Measurements from ENCODE around the gene ZNF175. TPM values are rescaled to one million over a fixed set of nuclear protein-coding genes. Genes with fewer than 3 reads are reported as not detected.

The ZNF175 gene
- total and polyA plus RNA-seq, 2 experiments from 2014 or later, result 1.1 to 4.1 TPM

DNA sequence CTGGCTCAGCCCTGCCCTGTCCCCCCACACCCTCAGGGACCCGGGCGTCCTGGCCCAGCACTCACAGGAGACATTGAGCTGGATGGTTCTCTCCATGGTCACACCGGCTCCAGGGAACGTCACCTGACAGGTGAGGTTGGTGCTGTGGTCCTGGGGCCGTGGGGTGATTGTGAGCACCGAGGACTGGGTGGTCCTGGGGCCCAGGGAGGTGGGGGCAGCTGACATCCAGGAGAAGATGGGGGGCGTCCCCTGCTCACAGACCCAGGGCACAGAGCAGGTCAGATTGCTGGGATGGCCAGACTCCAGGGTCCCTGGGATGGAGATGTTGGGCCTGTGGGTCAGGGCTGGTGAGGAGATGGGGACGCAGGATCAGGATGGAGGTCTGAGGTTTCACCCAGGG lies 40.5 kb upstream of the ZNF175 start:
- no peaks in the 10 kb centered on the region for H3K36me3 ChIP-seq (replicated peaks; ENCODE audit: insufficient read depth, low read depth)
- no peaks in the 10 kb centered on the region for H3K79me2 ChIP-seq
- H3K4me2 ChIP-seq, result no peak overlapping the region
- whole genome bisulfite sequencing (ENCODE audit: low lambda C conversion rate, missing lambda C conversion rate), result 77% methylated on average over 8 of the region's 8 CpGs
- no peaks in the 10 kb centered on the region for H3K9me3 ChIP-seq (ENCODE audit: low read depth)
- DNase-seq (ENCODE audit: low spot score), result no peak
- H3K9me2 ChIP-seq (replicated peaks; ENCODE audit: insufficient read depth), result no peaks in the 10 kb centered on the region
- H3K27ac ChIP-seq, result no peak overlapping the region
- no peaks in the 10 kb centered on the region for H4K20me1 ChIP-seq (ENCODE audit: insufficient read depth, poor library complexity, severe bottlenecking)
- TF ChIP-seq EZH2phosphoT487 (IDR thresholded peaks at IDR 0.05; ENCODE audit: low read depth, severe bottlenecking, unreplicated experiment), result no peak
- TF ChIP-seq EZH2 (IDR thresholded peaks at IDR 0.05; ENCODE audit: borderline replicate concordance), result no peak
- TF ChIP-seq, protein P1, sequence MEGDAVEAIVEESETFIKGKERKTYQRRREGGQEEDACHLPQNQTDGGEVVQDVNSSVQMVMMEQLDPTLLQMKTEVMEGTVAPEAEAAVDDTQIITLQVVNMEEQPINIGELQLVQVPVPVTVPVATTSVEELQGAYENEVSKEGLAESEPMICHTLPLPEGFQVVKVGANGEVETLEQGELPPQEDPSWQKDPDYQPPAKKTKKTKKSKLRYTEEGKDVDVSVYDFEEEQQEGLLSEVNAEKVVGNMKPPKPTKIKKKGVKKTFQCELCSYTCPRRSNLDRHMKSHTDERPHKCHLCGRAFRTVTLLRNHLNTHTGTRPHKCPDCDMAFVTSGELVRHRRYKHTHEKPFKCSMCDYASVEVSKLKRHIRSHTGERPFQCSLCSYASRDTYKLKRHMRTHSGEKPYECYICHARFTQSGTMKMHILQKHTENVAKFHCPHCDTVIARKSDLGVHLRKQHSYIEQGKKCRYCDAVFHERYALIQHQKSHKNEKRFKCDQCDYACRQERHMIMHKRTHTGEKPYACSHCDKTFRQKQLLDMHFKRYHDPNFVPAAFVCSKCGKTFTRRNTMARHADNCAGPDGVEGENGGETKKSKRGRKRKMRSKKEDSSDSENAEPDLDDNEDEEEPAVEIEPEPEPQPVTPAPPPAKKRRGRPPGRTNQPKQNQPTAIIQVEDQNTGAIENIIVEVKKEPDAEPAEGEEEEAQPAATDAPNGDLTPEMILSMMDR (IDR thresholded peaks at IDR 0.05; ENCODE audit: poor library complexity), result no peak
- H3K4me3 ChIP-seq, result no peak overlapping the region
- no peaks in the 10 kb centered on the region for H3K27me3 ChIP-seq
- H3K4me1 ChIP-seq (ENCODE audit: insufficient read depth), result no peaks in the 10 kb centered on the region
- H2AFZ ChIP-seq, result no peak overlapping the region

DNA sequence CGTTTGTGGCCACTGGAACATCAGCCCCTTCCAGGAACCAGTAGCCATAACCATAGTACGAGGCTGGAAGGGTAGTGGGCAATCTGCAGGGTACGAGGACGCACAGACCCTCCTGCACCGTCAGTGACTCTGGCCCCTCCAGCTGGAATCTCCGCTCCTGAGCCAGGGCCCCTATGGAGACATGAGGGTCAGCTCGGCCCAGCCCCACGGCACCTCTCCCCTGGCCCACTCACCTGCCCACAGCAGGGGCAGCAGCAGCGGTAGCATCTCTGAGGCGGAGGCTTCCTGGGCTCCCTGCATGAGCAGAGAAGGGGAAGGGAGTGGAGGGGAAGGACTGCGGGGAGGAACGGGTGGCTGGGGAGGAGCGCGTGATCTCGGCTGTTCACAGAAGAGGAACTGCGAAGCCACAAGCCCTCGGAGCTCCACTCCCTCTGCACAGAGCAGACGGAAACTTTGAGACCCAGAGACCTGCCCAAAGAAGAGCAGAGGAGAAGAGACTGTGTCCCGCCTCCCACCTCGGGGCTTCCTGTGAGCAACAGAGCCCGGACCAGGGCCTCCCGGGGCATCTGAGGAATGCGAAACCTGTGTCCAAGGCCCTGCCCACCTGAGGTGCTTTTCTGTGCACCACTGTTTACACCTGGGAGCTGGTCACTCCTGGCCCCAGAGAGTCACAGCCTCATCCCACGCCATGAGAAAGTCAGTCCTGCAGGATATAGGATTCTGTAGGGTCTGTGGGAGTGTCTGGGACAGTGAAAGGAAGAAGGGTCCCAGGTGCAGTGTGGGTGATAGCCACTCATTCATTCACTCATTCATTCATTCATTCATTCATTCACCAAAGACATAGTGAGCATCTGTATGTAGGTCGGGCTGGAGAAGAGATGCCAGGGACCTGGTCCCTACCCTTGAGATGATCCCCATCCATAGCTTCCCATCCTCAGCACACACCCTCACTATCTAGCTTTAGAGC lies 39.5 kb upstream of the ZNF175 start, which contains the start of gene SIGLEC6:
SIGLEC6 (minus strand) TSS at position 322 of the 967 bp plus-strand sequence; CDS start at position 300, 22 bp downstream.
- no peaks in the 10 kb centered on the region for H3K36me3 ChIP-seq (replicated peaks; ENCODE audit: insufficient read depth, low read depth)
- no peaks in the 10 kb centered on the region for H3K9me3 ChIP-seq (ENCODE audit: low read depth)
- no peak within 1 kb of the TSS for H3K4me2 ChIP-seq
- no peak for TF ChIP-seq EZH2phosphoT487 (IDR thresholded peaks at IDR 0.05; ENCODE audit: low read depth, severe bottlenecking, unreplicated experiment)
- no peak for TF ChIP-seq EZH2 (IDR thresholded peaks at IDR 0.05; ENCODE audit: borderline replicate concordance)
- TF ChIP-seq, protein P1 (IDR thresholded peaks at IDR 0.05; ENCODE audit: poor library complexity), result no peak
- no peak for DNase-seq (ENCODE audit: low spot score)
- H3K27me3 ChIP-seq, result no peaks in the 10 kb centered on the region
- no peaks in the 10 kb centered on the region for H4K20me1 ChIP-seq (ENCODE audit: insufficient read depth, poor library complexity, severe bottlenecking)
- no peak within 1 kb of the TSS for H3K4me3 ChIP-seq
- no peak within 1 kb of the TSS for H2AFZ ChIP-seq
- no peaks in the 10 kb centered on the region for H3K79me2 ChIP-seq
- no peak within 1 kb of the TSS for H3K27ac ChIP-seq
- no peaks in the 10 kb centered on the region for H3K4me1 ChIP-seq (ENCODE audit: insufficient read depth)
- 75% methylated on average over 21 of the region's 25 CpGs for WGBS (ENCODE audit: low lambda C conversion rate, missing lambda C conversion rate)
- no peaks in the 10 kb centered on the region for H3K9me2 ChIP-seq (replicated peaks; ENCODE audit: insufficient read depth)

DNA sequence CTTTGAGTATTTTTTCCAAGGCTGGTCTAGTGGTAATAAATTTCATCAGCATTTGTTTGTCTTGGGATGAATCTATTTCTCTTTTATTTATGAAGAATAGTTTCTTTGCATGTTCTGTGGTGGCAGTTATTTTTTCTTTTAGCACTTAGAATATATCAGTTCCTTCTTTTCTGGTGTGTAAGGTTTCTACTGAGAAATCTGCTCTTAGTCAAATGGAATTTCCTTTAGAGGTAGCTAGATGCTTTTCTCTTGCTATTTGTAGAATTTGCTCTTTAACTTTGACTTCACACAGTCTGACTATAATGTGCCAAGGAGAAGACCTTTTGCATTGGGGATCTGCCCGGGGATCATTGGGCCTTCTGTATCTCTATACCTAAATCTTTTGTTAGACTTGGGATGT lies 35.5 kb upstream of the ZNF175 start:
- H3K79me2 ChIP-seq, result no peaks in the 10 kb centered on the region
- H3K9me3 ChIP-seq (ENCODE audit: low read depth), result no peaks in the 10 kb centered on the region
- no peaks in the 10 kb centered on the region for H3K4me1 ChIP-seq (ENCODE audit: insufficient read depth)
- H2AFZ ChIP-seq, result no peak overlapping the region
- no peaks in the 10 kb centered on the region for H4K20me1 ChIP-seq (ENCODE audit: insufficient read depth, poor library complexity, severe bottlenecking)
- no peak overlapping the region for H3K4me3 ChIP-seq
- no peaks in the 10 kb centered on the region for H3K36me3 ChIP-seq (replicated peaks; ENCODE audit: insufficient read depth, low read depth)
- no peaks in the 10 kb centered on the region for H3K27me3 ChIP-seq
- no peak for TF ChIP-seq EZH2phosphoT487 (IDR thresholded peaks at IDR 0.05; ENCODE audit: low read depth, severe bottlenecking, unreplicated experiment)
- TF ChIP-seq, protein P1 (IDR thresholded peaks at IDR 0.05; ENCODE audit: poor library complexity), result no peak
- TF ChIP-seq EZH2 (IDR thresholded peaks at IDR 0.05; ENCODE audit: borderline replicate concordance), result no peak
- DNase-seq (ENCODE audit: low spot score), result no peak
- no peak overlapping the region for H3K4me2 ChIP-seq
- H3K9me2 ChIP-seq (replicated peaks; ENCODE audit: insufficient read depth), result no peaks in the 10 kb centered on the region
- H3K27ac ChIP-seq, result no peak overlapping the region
- WGBS (ENCODE audit: low lambda C conversion rate, missing lambda C conversion rate), result 80% methylated on average over 1 of the region's 1 CpG

Measured in hepatocyte (in vitro differentiated cells).